AG09309 (cell line): Measurements from ENCODE around the gene TGFBR2.

Experiments used
- DNase-seq: peaks from one replicate; pipeline ENCODE4 v3.0.0-alpha.2; 2010; ENCODE audit warnings: low read depth
- H3K4me3 ChIP-seq: 2 replicates; pipeline ENCODE4 v1.5.1; 2011; ENCODE audit warnings: mild to moderate bottlenecking, low read depth, low read length, moderate library complexity; ENCODE audit not compliant: control insufficient read depth
- TF ChIP-seq, protein P1 (sequence below): IDR thresholded peaks from 2 replicates; pipeline ENCODE4 v1.5.1; 2011; ENCODE audit warnings: mild to moderate bottlenecking, low read depth, low read length, inconsistent platforms; ENCODE audit not compliant: insufficient read depth, control insufficient read depth; ENCODE audit errors: missing control alignments

Gene TGFBR2

DNA sequence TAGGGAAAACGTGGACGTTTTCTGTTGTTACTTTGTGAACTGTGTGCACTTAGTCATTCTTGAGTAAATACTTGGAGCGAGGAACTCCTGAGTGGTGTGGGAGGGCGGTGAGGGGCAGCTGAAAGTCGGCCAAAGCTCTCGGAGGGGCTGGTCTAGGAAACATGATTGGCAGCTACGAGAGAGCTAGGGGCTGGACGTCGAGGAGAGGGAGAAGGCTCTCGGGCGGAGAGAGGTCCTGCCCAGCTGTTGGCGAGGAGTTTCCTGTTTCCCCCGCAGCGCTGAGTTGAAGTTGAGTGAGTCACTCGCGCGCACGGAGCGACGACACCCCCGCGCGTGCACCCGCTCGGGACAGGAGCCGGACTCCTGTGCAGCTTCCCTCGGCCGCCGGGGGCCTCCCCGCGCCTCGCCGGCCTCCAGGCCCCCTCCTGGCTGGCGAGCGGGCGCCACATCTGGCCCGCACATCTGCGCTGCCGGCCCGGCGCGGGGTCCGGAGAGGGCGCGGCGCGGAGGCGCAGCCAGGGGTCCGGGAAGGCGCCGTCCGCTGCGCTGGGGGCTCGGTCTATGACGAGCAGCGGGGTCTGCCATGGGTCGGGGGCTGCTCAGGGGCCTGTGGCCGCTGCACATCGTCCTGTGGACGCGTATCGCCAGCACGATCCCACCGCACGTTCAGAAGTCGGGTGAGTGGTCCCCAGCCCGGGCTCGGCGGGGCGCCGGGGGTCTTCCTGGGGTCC is at the start of gene TGFBR2:
Gene TGFBR2 (plus strand): TSS at position 301 of the 731 bp plus-strand sequence. CDS start 283 bp downstream, at position 584.
- TF ChIP-seq, protein P1, sequence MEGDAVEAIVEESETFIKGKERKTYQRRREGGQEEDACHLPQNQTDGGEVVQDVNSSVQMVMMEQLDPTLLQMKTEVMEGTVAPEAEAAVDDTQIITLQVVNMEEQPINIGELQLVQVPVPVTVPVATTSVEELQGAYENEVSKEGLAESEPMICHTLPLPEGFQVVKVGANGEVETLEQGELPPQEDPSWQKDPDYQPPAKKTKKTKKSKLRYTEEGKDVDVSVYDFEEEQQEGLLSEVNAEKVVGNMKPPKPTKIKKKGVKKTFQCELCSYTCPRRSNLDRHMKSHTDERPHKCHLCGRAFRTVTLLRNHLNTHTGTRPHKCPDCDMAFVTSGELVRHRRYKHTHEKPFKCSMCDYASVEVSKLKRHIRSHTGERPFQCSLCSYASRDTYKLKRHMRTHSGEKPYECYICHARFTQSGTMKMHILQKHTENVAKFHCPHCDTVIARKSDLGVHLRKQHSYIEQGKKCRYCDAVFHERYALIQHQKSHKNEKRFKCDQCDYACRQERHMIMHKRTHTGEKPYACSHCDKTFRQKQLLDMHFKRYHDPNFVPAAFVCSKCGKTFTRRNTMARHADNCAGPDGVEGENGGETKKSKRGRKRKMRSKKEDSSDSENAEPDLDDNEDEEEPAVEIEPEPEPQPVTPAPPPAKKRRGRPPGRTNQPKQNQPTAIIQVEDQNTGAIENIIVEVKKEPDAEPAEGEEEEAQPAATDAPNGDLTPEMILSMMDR = peak; percentile 10
- peak; percentile 95 for DNase-seq
- H3K4me3 ChIP-seq = peak within 1 kb of the TSS; percentile 88

DNA sequence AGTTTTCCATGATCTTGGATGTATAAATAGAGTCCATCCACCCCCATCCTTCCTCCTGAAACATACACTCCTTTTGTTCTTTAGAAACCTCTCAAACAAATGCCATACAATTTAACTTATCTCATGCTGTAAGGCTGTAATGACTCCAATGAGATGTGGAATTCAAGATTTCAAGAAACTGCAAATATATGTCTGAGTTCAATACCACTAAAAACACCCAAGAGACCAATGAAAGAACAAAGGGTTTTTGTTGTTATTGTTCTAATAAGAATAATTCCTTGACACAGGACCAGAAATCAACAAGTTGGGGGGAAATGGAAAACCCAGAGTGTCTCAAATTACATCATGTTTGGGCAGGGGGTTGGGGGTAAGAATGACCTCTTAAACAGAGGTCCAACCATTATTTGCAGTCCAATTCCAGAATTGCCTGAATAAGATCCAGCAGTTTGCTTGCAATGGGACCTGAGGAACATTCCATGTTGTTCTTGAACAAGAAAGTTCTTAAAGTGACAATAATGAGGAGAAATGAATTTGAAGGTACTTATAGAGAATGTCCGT is 48.6 kb upstream of the TGFBR2 start:
- TF ChIP-seq, protein P1 = no peak
- H3K4me3 ChIP-seq = no peak overlapping the region
- no peak for DNase-seq

DNA sequence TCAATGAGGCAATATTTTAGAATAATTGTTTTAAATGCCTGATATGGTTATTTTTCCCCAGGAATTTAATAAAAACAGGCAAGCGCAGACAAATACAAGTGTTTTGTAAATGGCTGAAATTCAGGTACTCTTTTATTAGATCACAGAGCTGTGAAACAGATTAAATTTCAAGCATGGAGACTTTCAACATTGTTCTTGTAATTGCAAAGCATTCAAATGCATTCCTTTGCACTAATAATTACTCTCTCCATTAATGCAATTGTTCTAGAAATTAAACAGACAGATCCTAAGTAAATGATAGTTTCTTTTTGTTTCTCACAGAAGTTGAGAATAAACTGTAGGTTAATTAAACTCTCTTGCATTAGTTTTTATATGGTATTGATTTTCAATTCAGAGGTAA is 42.4 kb upstream of the TGFBR2 start:
- TF ChIP-seq, protein P1 = no peak
- H3K4me3 ChIP-seq = no peak overlapping the region
- DNase-seq = no peak

DNA sequence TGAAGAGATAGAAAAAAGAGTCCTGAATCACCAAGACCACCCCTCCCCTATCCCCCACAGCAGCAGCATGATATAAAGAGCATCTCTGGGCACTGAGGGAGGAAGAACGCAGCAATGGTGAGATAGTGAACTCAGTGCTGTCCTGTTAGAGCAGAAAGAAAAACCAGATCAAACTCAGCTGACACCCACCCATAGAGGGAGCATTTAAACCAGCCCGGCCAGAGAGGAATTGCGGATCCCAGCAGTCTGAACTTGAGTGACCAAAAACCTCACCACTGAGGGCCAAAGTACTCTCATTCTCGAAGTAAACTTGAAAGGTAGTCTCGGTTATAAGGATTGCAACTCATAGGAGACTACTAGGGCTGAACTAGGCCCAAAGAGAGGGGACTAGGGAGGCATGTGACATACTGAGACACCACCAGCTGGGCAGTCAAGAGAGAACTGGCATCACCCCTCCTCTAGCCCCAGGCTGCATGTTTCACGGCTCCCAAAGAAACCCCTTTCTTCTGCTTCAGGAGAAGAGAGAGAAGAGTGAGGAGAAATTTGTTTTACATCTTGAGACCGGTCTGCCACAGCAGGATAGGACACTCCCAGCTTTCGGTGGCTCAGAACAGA is 39.2 kb upstream of the TGFBR2 start:
- no peak overlapping the region for H3K4me3 ChIP-seq
- DNase-seq = no peak
- TF ChIP-seq, protein P1 = no peak

DNA sequence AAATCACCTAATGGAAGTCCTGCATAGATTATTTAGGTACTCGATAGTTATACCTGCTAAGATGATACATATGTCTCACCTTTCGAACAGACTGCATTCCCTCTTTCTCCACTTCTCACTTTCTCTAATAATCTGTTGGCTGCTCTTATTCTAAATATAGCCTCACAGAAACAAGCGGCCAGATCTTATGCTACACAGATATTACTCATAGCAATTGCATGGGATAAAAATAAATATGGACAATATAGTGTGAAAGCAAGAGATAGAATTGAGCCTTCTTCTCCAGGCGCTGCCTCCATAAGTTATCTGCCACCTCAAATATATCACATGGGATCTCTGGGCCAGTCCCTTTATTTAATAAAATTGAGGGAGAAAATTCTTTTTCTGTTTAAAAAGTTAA is 29.5 kb upstream of the TGFBR2 start:
- no peak for DNase-seq
- no peak overlapping the region for H3K4me3 ChIP-seq
- TF ChIP-seq, protein P1 = no peak

DNA sequence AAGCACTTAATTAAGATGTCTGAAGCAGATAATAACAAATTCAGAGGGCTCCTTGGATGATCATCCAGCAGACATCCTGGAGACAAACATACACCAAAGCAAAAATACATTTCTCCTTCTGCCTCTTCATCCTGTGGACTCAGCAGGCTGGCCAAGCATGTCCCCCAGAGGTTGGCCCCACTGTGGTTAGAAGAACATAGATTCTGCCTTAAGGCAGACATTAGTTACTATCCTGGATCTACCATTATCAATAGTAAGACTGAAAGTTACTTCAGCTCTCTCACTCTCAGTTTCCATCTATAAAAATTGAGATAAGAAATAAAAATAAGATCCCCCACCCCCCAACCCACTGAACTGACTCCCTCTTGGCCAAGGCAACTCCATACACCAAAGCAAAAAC is 28.6 kb upstream of the TGFBR2 start:
- no peak overlapping the region for H3K4me3 ChIP-seq
- DNase-seq = no peak
- TF ChIP-seq, protein P1 = no peak
